ENCODE results near the gene ADD3. TPM values are rescaled to one million over a fixed set of nuclear protein-coding genes. Genes with fewer than 3 reads are reported as not detected.
A peak's percentile ranks its signal among the peaks of the same experiment; 100 is the strongest.

The ADD3 gene
- total RNA-seq, 3 donors from 2014 or later = 109 to 165 (median 141) TPM

- Histone ChIP-seq H3K9me3 (no peaks in the 10 kb centered on the region), H3K4me1 (ENCODE audit: low read depth) (peaks cover 42% of the 10 kb centered on the region), H3K4me3 (no peak overlapping the region), H3K36me3 (ENCODE audit: low read depth) (no peaks in the 10 kb centered on the region)
- no peak for DNase-seq
- intact Hi-C loops (cut with DNase I, micrococcal nuclease) = no loop called here
- TF ChIP-seq CTCF (IDR thresholded peaks at IDR 0.05) = no peak
- ATAC-seq = no peak
Observed at GRCh38 chr10:110075686-110076085, 67.9 kb downstream of the ADD3 start.

- peak in 1 of 3 donors; percentile 56 for DNase-seq
- ATAC-seq = peak; percentile 89
- TF ChIP-seq CTCF (IDR thresholded peaks at IDR 0.05) = no peak
- Histone ChIP-seq H3K4me3 (no peak overlapping the region), H3K36me3 (ENCODE audit: low read depth) (no peaks in the 10 kb centered on the region), H3K9me3 (no peaks in the 10 kb centered on the region), H3K4me1 (ENCODE audit: low read depth) (peaks cover 45% of the 10 kb centered on the region)
- intact Hi-C loops (cut with DNase I, micrococcal nuclease) = no loop called here
Observed at GRCh38 chr10:110076559-110077318, 69.0 kb downstream of the ADD3 start.

GRCh38 chr10:110077436-110078130 lies 69.8 kb downstream of the ADD3 start:
- Histone ChIP-seq H3K4me1 (ENCODE audit: low read depth) (peaks cover 50% of the 10 kb centered on the region), H3K9me3 (no peaks in the 10 kb centered on the region), H3K4me3 (no peak overlapping the region), H3K36me3 (ENCODE audit: low read depth) (no peaks in the 10 kb centered on the region)
- TF ChIP-seq CTCF (IDR thresholded peaks at IDR 0.05) = no peak
- DNase-seq (no peak), ATAC-seq (peak; percentile 8)
- intact Hi-C loops (cut with DNase I, micrococcal nuclease) = no loop called here

- Histone ChIP-seq H3K36me3 (ENCODE audit: low read depth) (no peaks in the 10 kb centered on the region), H3K9me3 (no peaks in the 10 kb centered on the region), H3K4me3 (no peak overlapping the region), H3K4me1 (ENCODE audit: low read depth) (peaks cover 50% of the 10 kb centered on the region)
- no peak for ATAC-seq
- DNase-seq = no peak
- no peak for TF ChIP-seq CTCF (IDR thresholded peaks at IDR 0.05)
- intact Hi-C loops (cut with DNase I, micrococcal nuclease) = no loop called here
Observed at GRCh38 chr10:110078317-110078716, 70.5 kb downstream of the ADD3 start.

- no peaks in the 10 kb centered on the region for H3K36me3 ChIP-seq (ENCODE audit: low read depth)
- no peak for TF ChIP-seq CTCF (IDR thresholded peaks at IDR 0.05)
Observed at GRCh38 chr10:110081911-110082310, 74.1 kb downstream of the ADD3 start.

More at GRCh38 chr10:110081911-110082310, 74.1 kb downstream of the ADD3 start:
- ATAC-seq = peak; percentile 3
- H3K4me1 ChIP-seq (ENCODE audit: low read depth) = peaks cover 43% of the 10 kb centered on the region
- no peak overlapping the region for H3K4me3 ChIP-seq
- intact Hi-C loops (cut with DNase I, micrococcal nuclease) = no loop called here
- no peaks in the 10 kb centered on the region for H3K9me3 ChIP-seq
- DNase-seq = no peak
